Neural progenitor cell (in vitro differentiated cells): ENCODE measurements around the gene PAQR5.

ENCODE experiments used
- CTCF ChIP-seq: fragments of 200-600 bp; sonication (generic); IDR thresholded peaks from 2 replicates; pipeline ENCODE4 v1.5.1; 2017; ENCODE audit warnings: antibody characterized with exemption, mild to moderate bottlenecking
- EZH2 ChIP-seq: fragments of 200-600 bp; sonication (generic); IDR thresholded peaks from 2 replicates; pipeline ENCODE4 v1.6.1; 2017; ENCODE audit warnings: antibody characterized with exemption, mild to moderate bottlenecking, moderate library complexity
- EZH2phosphoT487 ChIP-seq: fragments of 200-600 bp; sonication (generic); IDR thresholded peaks from 2 replicates; pipeline ENCODE4 v1.6.1; 2017; ENCODE audit warnings: antibody characterized with exemption

- no peak for TF ChIP-seq CTCF
- no peak for TF ChIP-seq EZH2
- TF ChIP-seq EZH2phosphoT487 = no peak
These were observed 26.6 kb upstream of the PAQR5 start for GRCh38 chr15:69272139-69272538.
